AG09319 (cell line): ENCODE results near the gene SULT1A1.
"Not testable (repeated sequence)": the region's sequence is repeated elsewhere in the genome, so short reads cannot be mapped to it uniquely, and the experiment has no call there.

ENCODE experiments used
- DNase-seq: peaks from one replicate; pipeline ENCODE4 v3.0.0-alpha.2; 2010; ENCODE audit warnings: low read depth; ENCODE audit errors: extremely low read depth
- TF ChIP-seq, protein P1 (sequence below): IDR thresholded peaks from 2 replicates; pipeline ENCODE4 v1.5.1; 2011; ENCODE audit warnings: low read depth, mild to moderate bottlenecking, inconsistent platforms, low read length, moderate library complexity

The SULT1A1 gene

DNA sequence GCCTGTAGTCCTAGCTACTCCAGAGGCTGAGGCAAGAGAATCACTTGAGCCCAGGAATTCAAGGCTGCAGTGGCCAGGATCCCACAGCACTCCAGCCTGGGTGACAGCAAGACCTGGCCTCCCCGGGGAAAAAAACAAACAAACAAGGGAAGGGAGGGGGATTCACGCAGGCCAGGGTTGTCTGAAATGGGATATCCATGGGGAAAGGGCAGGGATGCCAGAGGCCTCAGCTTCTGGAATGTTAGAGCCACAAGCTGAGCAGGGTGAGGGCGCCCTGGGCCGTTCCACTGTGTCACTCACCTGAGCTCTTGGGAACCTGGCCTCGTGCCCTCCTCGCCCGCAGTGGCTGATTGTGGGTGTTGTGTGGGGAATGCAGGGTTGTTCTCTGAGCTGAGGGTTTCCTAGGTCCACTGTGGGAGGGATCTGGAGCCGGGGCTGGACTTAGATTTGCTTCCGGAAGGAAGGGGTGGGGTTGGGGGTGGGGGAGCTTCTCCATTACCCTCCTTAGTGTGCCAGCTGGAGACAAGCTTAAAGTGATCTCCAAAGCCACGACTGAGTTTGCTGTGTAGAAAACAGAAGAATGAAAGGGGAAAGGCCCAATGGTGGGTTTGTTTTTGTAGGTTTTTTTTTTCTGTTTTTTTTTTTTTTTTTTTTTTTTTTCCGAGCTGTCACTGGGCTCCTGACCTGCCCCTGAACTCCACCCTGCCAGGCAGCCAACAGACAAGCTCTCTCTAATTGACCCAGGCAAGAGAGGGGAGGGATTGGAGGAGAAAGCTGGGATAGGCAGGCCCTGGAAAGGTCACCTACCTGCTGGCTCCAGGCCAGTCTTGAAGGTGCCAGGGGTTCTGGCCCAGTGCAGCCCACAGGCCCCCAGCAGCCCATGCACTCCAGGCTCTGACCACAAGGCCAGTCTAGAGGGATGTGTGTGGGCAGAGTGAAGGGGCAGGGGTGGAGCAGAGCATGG is at the start of gene SULT1A1:
Gene SULT1A1 (minus strand): TSS at position 414 of the 964 bp plus-strand sequence. CDS start 1,189 bp downstream, outside the sequence.
- no peak for DNase-seq
- TF ChIP-seq, protein P1, sequence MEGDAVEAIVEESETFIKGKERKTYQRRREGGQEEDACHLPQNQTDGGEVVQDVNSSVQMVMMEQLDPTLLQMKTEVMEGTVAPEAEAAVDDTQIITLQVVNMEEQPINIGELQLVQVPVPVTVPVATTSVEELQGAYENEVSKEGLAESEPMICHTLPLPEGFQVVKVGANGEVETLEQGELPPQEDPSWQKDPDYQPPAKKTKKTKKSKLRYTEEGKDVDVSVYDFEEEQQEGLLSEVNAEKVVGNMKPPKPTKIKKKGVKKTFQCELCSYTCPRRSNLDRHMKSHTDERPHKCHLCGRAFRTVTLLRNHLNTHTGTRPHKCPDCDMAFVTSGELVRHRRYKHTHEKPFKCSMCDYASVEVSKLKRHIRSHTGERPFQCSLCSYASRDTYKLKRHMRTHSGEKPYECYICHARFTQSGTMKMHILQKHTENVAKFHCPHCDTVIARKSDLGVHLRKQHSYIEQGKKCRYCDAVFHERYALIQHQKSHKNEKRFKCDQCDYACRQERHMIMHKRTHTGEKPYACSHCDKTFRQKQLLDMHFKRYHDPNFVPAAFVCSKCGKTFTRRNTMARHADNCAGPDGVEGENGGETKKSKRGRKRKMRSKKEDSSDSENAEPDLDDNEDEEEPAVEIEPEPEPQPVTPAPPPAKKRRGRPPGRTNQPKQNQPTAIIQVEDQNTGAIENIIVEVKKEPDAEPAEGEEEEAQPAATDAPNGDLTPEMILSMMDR: no peak

GRCh38 chr16:28639959-28640358 is 30.1 kb upstream of the SULT1A1 start:
- not testable (repeated sequence) for DNase-seq

DNA sequence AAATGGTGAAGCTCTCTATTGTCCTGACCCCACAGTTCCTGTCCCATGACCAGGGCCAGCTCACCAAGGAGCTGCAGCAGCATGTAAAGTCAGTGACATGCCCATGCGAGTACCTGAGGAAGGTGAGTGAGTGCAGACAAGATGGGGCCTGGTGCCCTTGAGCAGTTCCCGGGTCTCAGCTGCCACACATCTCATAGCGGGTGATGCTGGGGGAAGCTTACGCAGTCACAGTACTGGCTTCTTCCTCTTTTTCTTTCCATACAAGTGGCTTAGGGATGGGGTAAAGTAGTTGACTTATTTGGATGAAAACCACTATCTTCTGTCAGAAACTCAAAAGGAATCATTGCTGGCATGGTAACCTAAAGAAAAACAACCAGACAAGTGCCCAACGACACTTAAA is 28.5 kb upstream of the SULT1A1 start:
- not testable (repeated sequence) for DNase-seq

- not testable (repeated sequence) for DNase-seq
Observed at GRCh38 chr16:28637765-28638164, 27.9 kb upstream of the SULT1A1 start, which contains the start of gene NPIPB8. Gene NPIPB8, plus strand, starts transcription at chr16:28638065. Its CDS starts 296 bp downstream, at chr16:28638361.

GRCh38 chr16:28636093-28636823 is 26.4 kb upstream of the SULT1A1 start:
- not testable (repeated sequence) for DNase-seq

DNA sequence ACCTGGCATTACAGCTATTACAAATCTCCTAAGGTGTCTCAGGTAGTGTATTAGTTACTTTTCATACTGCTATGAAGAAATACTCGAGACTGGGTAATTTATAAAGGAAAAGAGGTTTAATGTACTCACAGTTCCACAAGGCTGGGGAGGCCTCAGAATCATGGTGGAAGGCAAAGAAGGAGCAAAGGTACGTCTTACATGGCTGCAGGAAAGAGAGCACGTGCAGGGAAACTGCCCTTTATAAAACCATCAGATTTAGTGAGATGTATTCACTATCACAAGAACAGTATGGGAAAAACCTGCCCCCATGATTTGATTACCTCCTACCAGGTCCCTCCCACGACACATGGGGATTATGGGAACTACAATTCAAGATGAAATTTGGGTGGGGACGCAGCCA is 21.1 kb upstream of the SULT1A1 start:
- not testable (repeated sequence) for DNase-seq

DNA sequence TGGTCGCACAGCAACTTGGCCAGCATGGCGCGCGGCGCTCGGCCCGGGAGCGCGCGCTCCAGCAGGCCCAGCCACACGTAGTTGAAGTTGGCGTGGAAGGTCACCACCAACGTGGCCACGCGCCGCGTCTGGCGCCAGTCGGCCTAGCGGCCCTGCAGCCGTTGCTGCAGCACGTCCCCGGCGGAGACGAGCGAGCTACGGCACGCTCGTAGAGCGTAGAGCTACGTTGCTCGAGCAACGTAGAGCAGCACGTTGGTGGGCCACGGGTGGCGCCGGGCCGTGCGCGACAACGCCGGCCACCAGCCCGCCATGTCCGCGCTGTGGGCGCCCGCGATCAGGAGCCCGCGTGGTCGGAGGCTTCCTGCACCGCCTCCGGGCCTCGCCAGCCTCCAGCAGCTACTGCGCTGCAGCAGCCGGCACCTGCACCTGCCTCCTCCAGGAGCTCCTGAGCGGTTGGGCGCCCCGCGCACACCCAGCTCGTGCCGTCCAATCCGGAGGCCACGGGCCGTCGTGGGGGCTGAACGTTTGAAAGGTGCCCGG is 13.4 kb upstream of the SULT1A1 start:
- DNase-seq: no peak

GRCh38 chr16:28622532-28623171 is 12.8 kb upstream of the SULT1A1 start:
- DNase-seq: not testable (repeated sequence)

More for the DNA sequence above, 13.4 kb upstream of the SULT1A1 start:
- TF ChIP-seq, protein P1: no peak

GRCh38 chr16:28621481-28622155 is 11.8 kb upstream of the SULT1A1 start:
- no peak for DNase-seq
- TF ChIP-seq, protein P1: no peak

- DNase-seq: not testable (repeated sequence)
Observed at GRCh38 chr16:28620316-28620715, 10.5 kb upstream of the SULT1A1 start.
